Measurements from ENCODE around the gene POC1B.

- TF ChIP-seq CTCF (optimal IDR thresholded peaks at IDR 0.05 in 1 of 3, IDR thresholded peaks at IDR 0.05 in 1 of 3, conservative IDR thresholded peaks at IDR 0.05 in 1 of 3; ENCODE audit: extremely low read depth in 1 of 3, insufficient read depth in 2 of 3, low read length in 3 of 3) (no peak), EZH2 (IDR thresholded peaks at IDR 0.05; ENCODE audit: low read length) (no peak)
Observed at GRCh38 chr12:89424846-89425245, 101.0 kb downstream of the POC1B start.

Data from keratinocyte (primary cell).